HG03135 (cell line): ENCODE data around the gene CCDC9B.

Experiments used
- ATAC-seq: cut with Tn5 transposase; IDR thresholded peaks from one replicate; pipeline ENCODE4 v1.9.1; 2021; ENCODE audit warnings: mild to moderate bottlenecking, moderate library complexity; ENCODE audit not compliant: unreplicated experiment

The CCDC9B gene

GRCh38 chr15:40293006-40293405, 47.7 kb downstream of the CCDC9B start:
- ATAC-seq = no peak

- no peak for ATAC-seq
Measured at GRCh38 chr15:40292246-40292645, 48.5 kb downstream of the CCDC9B start.

GRCh38 chr15:40290918-40291574, 49.7 kb downstream of the CCDC9B start:
- ATAC-seq = no peak

- no peak for ATAC-seq
Measured at GRCh38 chr15:40290545-40290917, 50.2 kb downstream of the CCDC9B start.

GRCh38 chr15:40289140-40289775, 51.5 kb downstream of the CCDC9B start:
- no peak for ATAC-seq

- no peak for ATAC-seq
Measured at GRCh38 chr15:40287968-40288367, 52.8 kb downstream of the CCDC9B start.

- ATAC-seq = no peak
Measured at GRCh38 chr15:40287505-40287904, 53.2 kb downstream of the CCDC9B start.

- ATAC-seq = no peak
Measured at GRCh38 chr15:40286794-40287193, 53.9 kb downstream of the CCDC9B start.

- no peak for ATAC-seq
Measured at GRCh38 chr15:40286061-40286532, 54.6 kb downstream of the CCDC9B start.

- no peak for ATAC-seq
Measured at GRCh38 chr15:40285554-40286011, 55.2 kb downstream of the CCDC9B start.

- ATAC-seq = no peak
Measured at GRCh38 chr15:40285151-40285550, 55.6 kb downstream of the CCDC9B start.

GRCh38 chr15:40283615-40284300, 57.0 kb downstream of the CCDC9B start:
- no peak for ATAC-seq

GRCh38 chr15:40282869-40283614, 57.7 kb downstream of the CCDC9B start, which contains the start of gene ANKRD63:
TSS of gene ANKRD63 (minus strand) at chr15:40283064. CDS start at chr15:40282586, 478 bp downstream.
- no peak for ATAC-seq

GRCh38 chr15:40282147-40282868, 58.4 kb downstream of the CCDC9B start:
- no peak for ATAC-seq

GRCh38 chr15:40281801-40282146, 59.0 kb downstream of the CCDC9B start:
- ATAC-seq = no peak
